HG03196 (cell line): ENCODE measurements around the gene OR6P1.

Experiments
- ATAC-seq: cut with Tn5 transposase; IDR thresholded peaks from one replicate; pipeline ENCODE4 v1.9.1; 2021; ENCODE audit not compliant: unreplicated experiment

OR6P1 gene

DNA sequence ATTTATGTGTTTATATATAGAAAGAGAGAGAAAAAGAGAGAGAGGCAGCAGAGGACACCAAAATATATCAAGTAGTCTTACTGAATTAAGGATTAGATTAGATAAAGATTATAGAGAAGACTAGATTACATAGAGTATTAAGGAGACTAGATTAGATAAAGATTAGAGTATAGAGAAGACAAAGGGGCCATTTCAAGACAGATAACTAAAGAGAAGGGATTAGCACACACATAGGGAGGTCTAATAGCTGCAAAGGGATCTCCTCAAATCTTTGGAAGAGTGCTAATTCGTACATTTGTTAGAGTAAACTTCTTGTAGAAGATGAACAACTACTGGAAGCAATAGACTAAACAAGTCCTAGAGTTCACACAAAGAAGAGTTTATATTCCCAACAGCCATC, 50.4 kb downstream of the OR6P1 start:
- no peak for ATAC-seq

- no peak for ATAC-seq
These were observed 53.4 kb downstream of the OR6P1 start for GRCh38 chr1:158516966-158517365.
